ENCODE results near the gene ZBTB12.
"Not testable (repeated sequence)": the region's sequence is repeated elsewhere in the genome, so short reads cannot be mapped to it uniquely, and the experiment has no call there.

Gene ZBTB12, protein sequence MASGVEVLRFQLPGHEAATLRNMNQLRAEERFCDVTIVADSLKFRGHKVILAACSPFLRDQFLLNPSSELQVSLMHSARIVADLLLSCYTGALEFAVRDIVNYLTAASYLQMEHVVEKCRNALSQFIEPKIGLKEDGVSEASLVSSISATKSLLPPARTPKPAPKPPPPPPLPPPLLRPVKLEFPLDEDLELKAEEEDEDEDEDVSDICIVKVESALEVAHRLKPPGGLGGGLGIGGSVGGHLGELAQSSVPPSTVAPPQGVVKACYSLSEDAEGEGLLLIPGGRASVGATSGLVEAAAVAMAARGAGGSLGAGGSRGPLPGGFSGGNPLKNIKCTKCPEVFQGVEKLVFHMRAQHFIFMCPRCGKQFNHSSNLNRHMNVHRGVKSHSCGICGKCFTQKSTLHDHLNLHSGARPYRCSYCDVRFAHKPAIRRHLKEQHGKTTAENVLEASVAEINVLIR

DNA sequence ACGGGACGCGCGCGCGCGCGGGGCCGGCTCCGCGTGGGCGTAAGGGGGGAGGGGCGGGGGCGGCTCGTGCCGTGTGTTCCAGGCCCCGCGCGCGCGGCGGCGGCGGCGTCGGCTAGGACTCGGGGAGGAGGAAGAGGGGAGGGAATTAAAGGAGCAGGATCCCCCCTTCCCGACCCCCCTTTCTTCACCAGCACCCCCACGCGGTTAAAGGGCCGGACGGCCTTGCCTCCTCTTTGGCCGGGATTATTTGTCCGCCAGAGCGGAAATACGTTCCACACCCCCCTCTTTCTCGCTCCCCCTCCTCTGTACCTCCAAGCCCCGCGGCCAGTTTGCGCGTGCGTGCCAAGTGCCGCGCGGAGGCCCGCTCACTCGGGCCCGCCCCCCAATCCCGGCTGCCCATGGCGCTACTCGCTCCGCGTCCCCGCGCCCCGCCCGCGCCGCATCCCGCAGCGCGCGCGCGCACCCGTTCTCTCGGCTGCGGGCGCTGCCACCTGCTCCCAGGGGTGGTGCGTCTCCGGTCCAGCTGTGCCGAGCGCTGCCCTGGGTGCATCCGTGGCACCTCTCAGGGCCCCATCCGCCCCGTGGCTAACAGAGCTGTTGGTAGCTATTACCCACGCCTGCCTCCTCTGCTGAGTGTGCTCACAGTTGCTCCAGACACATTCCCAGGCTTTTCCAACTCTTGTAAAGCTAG, at the start of gene ZBTB12:
ZBTB12 (minus strand) TSS at position 134 of the 691 bp plus-strand sequence. CDS start 781 bp downstream, outside the sequence.
- peak; percentile 73 to 74 for DNase-seq

DNA sequence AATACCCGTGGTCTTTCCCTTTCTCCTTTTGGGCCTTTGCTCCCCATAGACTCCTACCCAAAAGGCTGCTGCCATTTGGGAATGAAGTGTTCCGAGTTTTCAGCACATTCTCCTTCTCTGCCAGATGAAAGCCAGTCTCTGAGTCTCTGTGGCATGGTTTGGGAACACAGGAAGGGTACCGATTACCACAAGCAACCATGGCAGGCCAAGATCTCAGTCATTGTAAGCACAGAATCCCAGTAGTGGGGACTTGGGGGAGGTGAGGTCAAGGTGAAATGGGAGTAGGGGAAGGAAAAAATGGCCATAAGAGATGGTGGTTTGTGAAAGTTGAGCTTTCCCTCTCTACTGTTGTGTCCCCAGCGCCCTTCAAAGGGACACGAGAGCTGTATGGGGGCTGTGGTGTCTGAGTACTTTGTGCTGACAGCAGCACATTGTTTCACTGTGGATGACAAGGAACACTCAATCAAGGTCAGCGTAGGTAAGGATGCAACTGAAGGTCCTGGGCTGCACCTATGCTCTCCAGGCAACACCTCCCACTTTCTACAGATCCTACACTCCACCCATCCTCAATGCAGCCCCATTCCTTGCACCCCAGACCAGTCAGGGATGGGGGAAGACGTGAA, 48.2 kb upstream of the ZBTB12 start:
- no peak for DNase-seq

GRCh38 chr6:31948753-31949413, 47.0 kb upstream of the ZBTB12 start:
- no peak for DNase-seq

DNA sequence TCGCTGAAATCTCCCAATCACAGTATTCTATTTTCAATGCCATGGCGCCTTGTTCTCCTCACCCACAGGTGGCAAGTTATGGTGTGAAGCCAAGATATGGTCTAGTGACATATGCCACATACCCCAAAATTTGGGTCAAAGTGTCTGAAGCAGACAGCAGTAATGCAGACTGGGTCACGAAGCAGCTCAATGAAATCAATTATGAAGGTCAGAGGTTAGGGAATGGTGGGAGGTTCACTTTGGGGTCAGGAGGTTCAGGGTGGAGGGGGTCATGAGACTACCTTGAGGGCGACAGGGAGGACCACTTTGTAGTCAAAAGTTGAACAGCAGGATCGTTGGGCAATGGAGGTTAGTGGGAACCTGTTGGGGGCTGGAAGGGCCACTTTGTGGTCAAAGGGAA, 46.4 kb upstream of the ZBTB12 start:
- no peak for DNase-seq

GRCh38 chr6:31947864-31948263, 46.0 kb upstream of the ZBTB12 start:
- no peak for DNase-seq

DNA sequence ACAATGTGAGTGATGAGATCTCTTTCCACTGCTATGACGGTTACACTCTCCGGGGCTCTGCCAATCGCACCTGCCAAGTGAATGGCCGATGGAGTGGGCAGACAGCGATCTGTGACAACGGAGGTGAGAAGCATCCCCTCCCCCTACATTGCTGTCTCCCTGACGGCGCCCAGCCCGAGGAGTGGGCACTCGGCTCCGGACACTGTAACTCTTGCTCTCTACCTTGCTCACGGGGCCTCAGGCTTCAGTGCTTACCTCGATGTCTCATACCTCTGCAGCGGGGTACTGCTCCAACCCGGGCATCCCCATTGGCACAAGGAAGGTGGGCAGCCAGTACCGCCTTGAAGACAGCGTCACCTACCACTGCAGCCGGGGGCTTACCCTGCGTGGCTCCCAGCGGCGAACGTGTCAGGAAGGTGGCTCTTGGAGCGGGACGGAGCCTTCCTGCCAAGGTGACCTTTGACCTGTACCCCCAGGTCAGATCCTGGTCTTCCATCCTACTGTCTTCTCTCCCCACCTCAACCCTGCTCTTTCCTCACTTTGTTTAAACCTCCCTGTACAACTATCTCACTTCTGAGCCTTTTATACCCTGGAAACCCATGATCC, 45.3 kb upstream of the ZBTB12 start:
- DNase-seq: no peak

- no peak for DNase-seq
These were observed 44.5 kb upstream of the ZBTB12 start for GRCh38 chr6:31946370-31946885.

DNA sequence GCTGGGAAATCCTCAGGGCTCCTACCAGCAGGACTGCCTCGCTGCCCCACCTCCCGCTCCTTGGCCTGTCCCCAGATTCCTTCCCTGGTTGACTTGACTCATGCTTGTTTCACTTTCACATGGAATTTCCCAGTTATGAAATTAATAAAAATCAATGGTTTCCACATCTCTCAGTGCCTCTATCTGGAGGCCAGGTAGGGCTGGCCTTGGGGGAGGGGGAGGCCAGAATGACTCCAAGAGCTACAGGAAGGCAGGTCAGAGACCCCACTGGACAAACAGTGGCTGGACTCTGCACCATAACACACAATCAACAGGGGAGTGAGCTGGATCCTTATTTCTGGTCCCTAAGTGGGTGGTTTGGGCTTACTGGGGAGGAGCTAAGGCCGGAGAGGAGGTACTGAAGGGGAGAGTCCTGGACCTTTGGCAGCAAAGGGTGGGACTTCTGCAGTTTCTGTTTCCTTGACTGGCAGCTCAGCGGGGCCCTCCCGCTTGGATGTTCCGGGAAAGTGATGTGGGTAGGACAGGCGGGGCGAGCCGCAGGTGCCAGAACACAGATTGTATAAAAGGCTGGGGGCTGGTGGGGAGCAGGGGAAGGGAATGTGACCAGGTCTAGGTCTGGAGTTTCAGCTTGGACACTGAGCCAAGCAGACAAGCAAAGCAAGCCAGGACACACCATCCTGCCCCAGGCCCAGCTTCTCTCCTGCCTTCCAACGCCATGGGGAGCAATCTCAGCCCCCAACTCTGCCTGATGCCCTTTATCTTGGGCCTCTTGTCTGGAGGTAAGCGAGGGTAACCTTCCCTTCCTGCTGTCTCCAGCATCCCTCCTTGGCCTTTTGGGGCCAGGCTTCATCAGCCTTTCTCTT, 43.9 kb upstream of the ZBTB12 start, which contains the start of gene CFB:
CFB (plus strand) TSS at position 589 of the 863 bp plus-strand sequence; CDS start at position 716, 127 bp downstream.
- DNase-seq: no peak

DNA sequence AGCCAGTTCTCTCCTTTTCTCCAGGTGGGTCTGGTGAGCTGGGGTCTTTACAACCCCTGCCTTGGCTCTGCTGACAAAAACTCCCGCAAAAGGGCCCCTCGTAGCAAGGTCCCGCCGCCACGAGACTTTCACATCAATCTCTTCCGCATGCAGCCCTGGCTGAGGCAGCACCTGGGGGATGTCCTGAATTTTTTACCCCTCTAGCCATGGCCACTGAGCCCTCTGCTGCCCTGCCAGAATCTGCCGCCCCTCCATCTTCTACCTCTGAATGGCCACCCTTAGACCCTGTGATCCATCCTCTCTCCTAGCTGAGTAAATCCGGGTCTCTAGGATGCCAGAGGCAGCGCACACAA, 43.2 kb upstream of the ZBTB12 start:
- no peak for DNase-seq

- no peak for DNase-seq
These were observed 41.9 kb upstream of the ZBTB12 start for GRCh38 chr6:31943742-31944141.

- DNase-seq: no peak
These were observed 38.4 kb upstream of the ZBTB12 start for GRCh38 chr6:31940256-31940664.

DNA sequence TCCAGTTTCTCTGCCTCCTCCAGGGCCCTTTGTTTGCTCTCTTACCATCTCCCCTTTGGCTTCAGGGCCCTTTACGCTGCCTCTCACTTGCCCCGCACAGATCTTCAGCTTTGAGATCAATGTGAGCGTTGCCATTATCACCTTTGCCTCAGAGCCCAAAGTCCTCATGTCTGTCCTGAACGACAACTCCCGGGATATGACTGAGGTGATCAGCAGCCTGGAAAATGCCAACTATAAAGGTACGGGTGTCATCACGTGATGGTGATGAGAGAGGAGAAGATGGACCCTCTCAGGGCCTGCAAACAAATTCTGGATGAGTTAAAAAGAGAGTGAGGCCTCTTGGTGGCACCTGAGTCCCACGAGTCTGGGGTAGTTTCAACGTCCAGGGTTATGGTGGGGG, 33.9 kb upstream of the ZBTB12 start:
- no peak for DNase-seq

DNA sequence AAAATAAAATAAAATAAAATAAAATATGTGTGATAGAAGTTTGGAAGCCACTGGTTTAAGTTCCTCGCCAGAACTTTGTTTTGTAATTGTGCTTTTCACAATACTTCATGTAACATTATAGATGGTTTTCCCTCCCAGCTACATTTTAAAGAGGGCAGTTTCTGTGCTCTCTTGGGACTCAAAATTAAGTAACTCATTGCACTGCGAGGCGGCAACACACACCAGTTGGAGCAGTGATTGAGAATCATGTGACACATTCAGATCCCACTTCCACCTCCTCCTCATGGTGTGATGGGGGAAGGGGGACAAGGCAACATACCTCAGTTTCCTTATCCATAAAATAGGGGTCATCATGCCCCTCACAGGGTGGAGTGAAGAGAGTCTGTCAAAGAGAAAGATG, 33.1 kb upstream of the ZBTB12 start:
- no peak for DNase-seq

DNA sequence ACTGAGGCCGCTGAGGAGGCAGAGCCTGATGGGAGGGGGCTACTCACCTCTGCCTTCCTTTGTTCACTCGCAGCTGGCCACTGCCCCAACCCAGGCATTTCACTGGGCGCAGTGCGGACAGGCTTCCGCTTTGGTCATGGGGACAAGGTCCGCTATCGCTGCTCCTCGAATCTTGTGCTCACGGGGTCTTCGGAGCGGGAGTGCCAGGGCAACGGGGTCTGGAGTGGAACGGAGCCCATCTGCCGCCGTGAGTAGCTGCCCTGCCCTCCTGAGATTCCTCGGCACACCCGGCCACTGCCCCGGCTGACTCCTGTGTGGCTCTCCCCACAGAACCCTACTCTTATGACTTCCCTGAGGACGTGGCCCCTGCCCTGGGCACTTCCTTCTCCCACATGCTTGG, 31.7 kb upstream of the ZBTB12 start:
- DNase-seq: no peak

GRCh38 chr6:31932137-31932536, 30.3 kb upstream of the ZBTB12 start:
- not testable (repeated sequence) for DNase-seq

DNA sequence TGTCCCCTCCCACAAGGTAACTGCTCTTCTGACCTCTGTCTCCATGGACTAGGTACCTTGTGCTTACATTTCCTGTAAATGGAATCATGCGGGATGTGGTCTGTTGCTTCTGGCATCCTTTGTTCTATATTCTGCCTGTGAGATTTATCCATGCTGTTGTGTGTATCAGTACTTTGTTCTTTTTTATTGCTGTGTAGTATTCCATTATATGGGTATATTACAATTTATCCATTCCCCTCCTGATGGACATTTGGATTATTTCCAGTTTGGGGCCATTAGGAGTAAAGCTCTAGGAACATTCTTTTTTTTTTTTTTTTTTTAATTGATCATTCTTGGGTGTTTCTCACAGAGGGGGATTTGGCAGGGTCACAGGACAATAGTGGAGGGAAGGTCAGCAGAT, 29.1 kb upstream of the ZBTB12 start:
- DNase-seq: no peak

GRCh38 chr6:31928672-31928939, 26.7 kb upstream of the ZBTB12 start:
- no peak for DNase-seq

DNA sequence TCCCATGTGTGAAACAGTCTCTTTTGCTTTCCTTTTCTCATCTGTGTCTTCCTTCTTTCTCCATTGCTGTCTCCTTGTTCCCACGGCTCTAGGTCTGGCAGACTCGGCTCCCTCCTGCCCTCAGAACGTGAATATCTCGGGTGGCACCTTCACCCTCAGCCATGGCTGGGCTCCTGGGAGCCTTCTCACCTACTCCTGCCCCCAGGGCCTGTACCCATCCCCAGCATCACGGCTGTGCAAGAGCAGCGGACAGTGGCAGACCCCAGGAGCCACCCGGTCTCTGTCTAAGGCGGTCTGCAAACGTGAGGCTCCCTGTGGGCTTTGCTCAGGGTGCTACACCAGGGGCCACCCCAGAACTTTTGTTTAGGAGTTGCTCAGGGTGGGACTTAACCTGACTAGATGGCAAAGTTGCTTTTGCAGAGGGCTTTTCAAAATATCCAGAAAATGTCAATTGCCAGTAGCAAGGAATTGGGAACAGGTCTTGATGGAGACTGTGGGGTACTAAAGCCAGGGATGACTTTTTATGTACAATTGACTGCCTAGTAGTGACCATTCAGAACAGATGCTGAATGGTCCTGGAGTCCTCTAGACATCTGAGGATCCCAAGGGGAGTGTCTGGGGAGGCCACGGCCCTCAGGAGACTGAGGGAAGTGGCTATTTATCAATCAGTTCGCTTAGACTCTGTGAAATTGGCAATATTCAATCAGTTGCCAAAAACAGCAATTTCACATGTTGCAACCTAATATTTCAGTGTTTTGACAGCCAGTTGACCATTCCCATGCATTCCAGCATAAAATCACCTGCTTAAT, 26.2 kb upstream of the ZBTB12 start:
- DNase-seq: no peak

GRCh38 chr6:31927242-31927862, 25.5 kb upstream of the ZBTB12 start, which contains the start of gene C2:
Gene C2, plus strand, starts transcription at chr6:31927717. Its CDS starts 36 bp downstream, at chr6:31927753.
- DNase-seq: no peak

GRCh38 chr6:31922942-31923341, 21.1 kb upstream of the ZBTB12 start:
- peak in 1 of 2 experiments; percentile 5 for DNase-seq

Measured in activated CD4-positive, alpha-beta T cell treated with anti-CD3 and anti-CD28 coated beads, Interleukin-2, amount 50 U/mL, for 4 hours (primary cell).